Epithelial cell of proximal tubule (primary cell): ENCODE data around the gene CKAP2L. TPM values are rescaled to one million over a fixed set of nuclear protein-coding genes. Genes with fewer than 3 reads are reported as not detected.

ENCODE experiments used
- DNase-seq: peaks from one replicate; pipeline ENCODE4 v3.0.0-alpha.2; 2011; ENCODE audit warnings: low read depth
- H3K4me3 ChIP-seq: 2 replicates; pipeline ENCODE4 v1.5.1; 2011; ENCODE audit warnings: low read depth, mild to moderate bottlenecking, low read length
- CTCF ChIP-seq: conservative IDR thresholded peaks from 2 replicates; pipeline ENCODE4 v1.5.1; 2012; ENCODE audit warnings: low read depth, mild to moderate bottlenecking, low read length
- total RNA-seq: library from RNA; depleted of rRNA; stranded (reverse); fragments of >200 nt; gene quantifications from 2 replicates; pipeline ENCODE4 v1.2.3, GENCODE V29; 2015

CKAP2L gene
- total RNA-seq, 1 donor from 2014 or later = 23.4 TPM

DNA sequence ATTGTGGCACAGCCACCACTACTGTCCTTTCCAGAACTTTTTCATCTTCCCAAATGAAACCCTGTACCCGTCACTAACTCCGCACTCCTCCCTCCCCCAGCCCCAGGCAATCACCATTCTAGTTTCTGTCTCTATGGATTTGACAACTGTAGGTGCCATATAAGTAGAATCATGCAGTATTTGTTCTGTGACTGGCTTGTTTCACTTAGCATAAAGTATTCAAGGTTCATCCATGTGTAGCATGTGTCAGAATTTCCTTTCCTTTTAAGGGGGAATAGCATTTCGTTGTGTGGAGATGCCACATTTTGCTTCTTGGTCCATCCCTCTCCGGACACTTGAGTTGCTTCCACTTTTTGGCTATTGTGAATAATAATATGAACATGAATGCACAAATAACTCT is 842 bp upstream of the CKAP2L start:
- no peak for TF ChIP-seq CTCF
- DNase-seq = no peak
- peak overlapping the region; percentile 95 for H3K4me3 ChIP-seq

GRCh38 chr2:112762276-112762675 is 2.1 kb downstream of the CKAP2L start:
- no peak overlapping the region for H3K4me3 ChIP-seq
- DNase-seq = no peak
- no peak for TF ChIP-seq CTCF

GRCh38 chr2:112760149-112760548 is 4.3 kb downstream of the CKAP2L start:
- TF ChIP-seq CTCF = no peak
- DNase-seq = no peak
- H3K4me3 ChIP-seq = no peak overlapping the region

- DNase-seq = no peak
Measured at GRCh38 chr2:112758711-112759110, 5.7 kb downstream of the CKAP2L start.

GRCh38 chr2:112757265-112757664 is 7.1 kb downstream of the CKAP2L start:
- TF ChIP-seq CTCF = no peak
- no peak for DNase-seq
- H3K4me3 ChIP-seq = no peak overlapping the region

More at GRCh38 chr2:112758711-112759110, 5.7 kb downstream of the CKAP2L start:
- no peak for TF ChIP-seq CTCF
- no peak overlapping the region for H3K4me3 ChIP-seq

- TF ChIP-seq CTCF = no peak
- no peak overlapping the region for H3K4me3 ChIP-seq
- no peak for DNase-seq
Measured at GRCh38 chr2:112756207-112756606, 8.2 kb downstream of the CKAP2L start.

DNA sequence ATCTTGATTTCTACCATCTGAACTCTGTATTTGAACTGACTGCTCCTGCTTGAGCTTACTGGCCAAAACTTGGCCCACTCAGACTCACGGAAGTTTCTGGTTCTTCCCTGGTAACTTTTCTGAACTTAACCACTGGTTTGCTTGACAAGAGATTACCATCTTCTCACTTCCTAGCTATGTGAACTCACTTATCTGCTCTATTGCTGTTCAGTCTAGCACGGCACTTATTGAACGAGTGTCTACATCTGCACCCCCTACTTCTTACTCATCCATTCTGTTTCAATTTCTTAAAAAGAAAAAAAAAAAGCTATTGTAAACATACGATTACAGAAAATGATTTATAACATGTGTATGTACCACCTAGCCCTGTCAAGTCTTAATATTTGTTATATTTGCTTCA is 9.0 kb downstream of the CKAP2L start:
- no peak for TF ChIP-seq CTCF
- no peak for DNase-seq
- no peak overlapping the region for H3K4me3 ChIP-seq
